IMR-90 (cell line): Measurements from ENCODE around the gene AMBP.

Experiments used
- BHLHE40 ChIP-seq: fragments of 150-350 bp; IDR thresholded peaks from 2 replicates; pipeline ENCODE4 v1.6.1; 2016; ENCODE audit warnings: mild to moderate bottlenecking, low read depth, low read length
- CEBPB ChIP-seq: IDR thresholded peaks from 2 replicates; pipeline ENCODE4 v1.6.1; 2012; ENCODE audit warnings: low read depth, low read length, improper control_type of control experiment
- CHD1 ChIP-seq: IDR thresholded peaks from 2 replicates; pipeline ENCODE4 v1.6.1; 2012; ENCODE audit warnings: low read depth, low read length, improper control_type of control experiment
- CTCF ChIP-seq: conservative IDR thresholded peaks from 2 replicates; pipeline ENCODE4 v1.5.1; 2012; ENCODE audit warnings: mild to moderate bottlenecking, low read depth, low read length, improper control_type of control experiment
- MAZ ChIP-seq: IDR thresholded peaks from 2 replicates; pipeline ENCODE4 v1.6.1; 2012; ENCODE audit warnings: low read depth, mild to moderate bottlenecking, low read length, improper control_type of control experiment, moderate library complexity, borderline replicate concordance
- MXI1 ChIP-seq: IDR thresholded peaks from 2 replicates; pipeline ENCODE4 v1.6.1; 2012; ENCODE audit warnings: low read depth, mild to moderate bottlenecking, low read length, moderate library complexity, borderline replicate concordance
- NFE2L2 ChIP-seq: fragments of 150-350 bp; IDR thresholded peaks from 2 replicates; pipeline ENCODE4 v1.6.1; 2016; ENCODE audit warnings: low read depth, mild to moderate bottlenecking, low read length
- POLR2A ChIP-seq: IDR thresholded peaks from 2 replicates; pipeline ENCODE4 v1.6.1; 2012; ENCODE audit warnings: mild to moderate bottlenecking, low read depth, low read length
- RAD21 ChIP-seq: IDR thresholded peaks from 2 replicates; pipeline ENCODE4 v1.6.1; 2012; ENCODE audit warnings: low read length, improper control_type of control experiment
- RCOR1 ChIP-seq: IDR thresholded peaks from 2 replicates; pipeline ENCODE4 v1.6.1; 2012; ENCODE audit warnings: mild to moderate bottlenecking, low read length, improper control_type of control experiment; ENCODE audit not compliant: insufficient replicate concordance
- RFX5 ChIP-seq: IDR thresholded peaks from 2 replicates; pipeline ENCODE4 v1.8.0; 2012; ENCODE audit warnings: low read depth, mild to moderate bottlenecking, low read length, moderate library complexity
- SMC3 ChIP-seq: fragments of 150-350 bp; IDR thresholded peaks from 2 replicates; pipeline ENCODE4 v1.6.1; 2016; ENCODE audit warnings: low read depth, mild to moderate bottlenecking, antibody characterized with exemption, low read length, moderate library complexity
- USF2 ChIP-seq: fragments of 150-350 bp; IDR thresholded peaks from 2 replicates; pipeline ENCODE4 v1.6.1; 2017; ENCODE audit warnings: mild to moderate bottlenecking, antibody characterized with exemption, low read length, low read depth

GRCh38 chr9:114054191-114054690 is 23.9 kb downstream of the AMBP start:
- TF ChIP-seq USF2 (no peak), CTCF (no peak), MXI1 (no peak), POLR2A (no peak), CEBPB (no peak), RCOR1 (no peak), RAD21 (no peak), RFX5 (no peak), SMC3 (no peak), CHD1 (no peak), BHLHE40 (no peak), MAZ (no peak), NFE2L2 (no peak)
